HG02763 (cell line): ENCODE data around the gene TNFRSF11A.

Experiments
- ATAC-seq: cut with Tn5 transposase; IDR thresholded peaks from one replicate; pipeline ENCODE4 v1.9.1; 2021; ENCODE audit warnings: mild to moderate bottlenecking, moderate library complexity; ENCODE audit not compliant: unreplicated experiment

TNFRSF11A gene

GRCh38 chr18:62407660-62408059 is 82.5 kb downstream of the TNFRSF11A start:
- no peak for ATAC-seq

GRCh38 chr18:62409821-62410220 is 84.7 kb downstream of the TNFRSF11A start:
- no peak for ATAC-seq

GRCh38 chr18:62412231-62412979 is 87.3 kb downstream of the TNFRSF11A start:
- ATAC-seq, result no peak

GRCh38 chr18:62413206-62413605 is 88.1 kb downstream of the TNFRSF11A start:
- no peak for ATAC-seq

- no peak for ATAC-seq
These were observed 93.1 kb downstream of the TNFRSF11A start for GRCh38 chr18:62418258-62418657.

- ATAC-seq, result no peak
These were observed 95.0 kb downstream of the TNFRSF11A start for GRCh38 chr18:62420151-62420512.

GRCh38 chr18:62420513-62421209 is 95.6 kb downstream of the TNFRSF11A start:
- ATAC-seq, result peak; percentile 85

- ATAC-seq, result no peak
These were observed 100.5 kb downstream of the TNFRSF11A start for GRCh38 chr18:62425465-62426190.

GRCh38 chr18:62426191-62426488 is 101.0 kb downstream of the TNFRSF11A start:
- no peak for ATAC-seq

- no peak for ATAC-seq
These were observed 107.1 kb downstream of the TNFRSF11A start for GRCh38 chr18:62432176-62432575.

- no peak for ATAC-seq
These were observed 109.7 kb downstream of the TNFRSF11A start for GRCh38 chr18:62434798-62435197.

- ATAC-seq, result no peak
These were observed 110.4 kb downstream of the TNFRSF11A start for GRCh38 chr18:62435435-62436031.

GRCh38 chr18:62436636-62437234 is 111.6 kb downstream of the TNFRSF11A start:
- no peak for ATAC-seq

- ATAC-seq, result no peak
These were observed 112.3 kb downstream of the TNFRSF11A start for GRCh38 chr18:62437235-62438017.

GRCh38 chr18:62438018-62438329 is 112.9 kb downstream of the TNFRSF11A start:
- no peak for ATAC-seq

- ATAC-seq, result no peak
These were observed 113.3 kb downstream of the TNFRSF11A start for GRCh38 chr18:62438402-62438801.

- no peak for ATAC-seq
These were observed 113.8 kb downstream of the TNFRSF11A start for GRCh38 chr18:62438866-62439265.
